Activated CD4-positive, alpha-beta T cell treated with anti-CD3 and anti-CD28 coated beads for 1 hour (primary cell): ENCODE data around the gene C2orf69.

Source experiments
- DNase-seq: peaks from one replicate; pipeline ENCODE4 v3.0.0-alpha.2; 2020

The C2orf69 gene

DNA sequence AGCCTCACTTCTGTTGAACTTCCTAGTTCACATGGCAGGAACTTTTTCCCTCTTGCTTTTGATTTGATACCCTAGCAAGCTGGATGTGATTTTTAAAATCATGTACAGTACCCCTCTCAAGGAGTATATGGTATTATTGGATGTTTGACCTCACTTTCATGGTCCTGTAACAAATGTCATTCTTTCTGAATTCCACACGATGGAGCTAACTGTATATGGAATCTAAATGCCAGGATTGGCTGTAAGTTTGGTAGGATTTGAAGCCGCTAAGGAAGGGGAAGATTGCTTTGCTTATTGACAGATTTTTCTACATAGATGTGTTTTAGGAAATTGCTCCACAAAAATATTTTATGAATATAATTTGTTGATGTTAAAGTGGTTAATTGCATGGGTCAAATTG lies 62.6 kb downstream of the C2orf69 start:
- DNase-seq: no peak

- DNase-seq: no peak
These were observed 64.3 kb downstream of the C2orf69 start for GRCh38 chr2:199975273-199975895.
